ENCODE results near the gene STOM.
"Not testable (repeated sequence)": the region's sequence is repeated elsewhere in the genome, so short reads cannot be mapped to it uniquely, and the experiment has no call there.

- not testable (repeated sequence) for TF ChIP-seq EZH2 (IDR thresholded peaks at IDR 0.05; ENCODE audit: borderline replicate concordance, insufficient read depth, low read depth, low read length, poor library complexity, severe bottlenecking)
- TF ChIP-seq, protein P1, sequence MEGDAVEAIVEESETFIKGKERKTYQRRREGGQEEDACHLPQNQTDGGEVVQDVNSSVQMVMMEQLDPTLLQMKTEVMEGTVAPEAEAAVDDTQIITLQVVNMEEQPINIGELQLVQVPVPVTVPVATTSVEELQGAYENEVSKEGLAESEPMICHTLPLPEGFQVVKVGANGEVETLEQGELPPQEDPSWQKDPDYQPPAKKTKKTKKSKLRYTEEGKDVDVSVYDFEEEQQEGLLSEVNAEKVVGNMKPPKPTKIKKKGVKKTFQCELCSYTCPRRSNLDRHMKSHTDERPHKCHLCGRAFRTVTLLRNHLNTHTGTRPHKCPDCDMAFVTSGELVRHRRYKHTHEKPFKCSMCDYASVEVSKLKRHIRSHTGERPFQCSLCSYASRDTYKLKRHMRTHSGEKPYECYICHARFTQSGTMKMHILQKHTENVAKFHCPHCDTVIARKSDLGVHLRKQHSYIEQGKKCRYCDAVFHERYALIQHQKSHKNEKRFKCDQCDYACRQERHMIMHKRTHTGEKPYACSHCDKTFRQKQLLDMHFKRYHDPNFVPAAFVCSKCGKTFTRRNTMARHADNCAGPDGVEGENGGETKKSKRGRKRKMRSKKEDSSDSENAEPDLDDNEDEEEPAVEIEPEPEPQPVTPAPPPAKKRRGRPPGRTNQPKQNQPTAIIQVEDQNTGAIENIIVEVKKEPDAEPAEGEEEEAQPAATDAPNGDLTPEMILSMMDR (IDR thresholded peaks at IDR 0.05), result not testable (repeated sequence)
Observed at GRCh38 chr9:121291536-121291935, 78.5 kb downstream of the STOM start.

Measured in B cell (primary cell).